Erythroblast (primary cell): Measurements from ENCODE around the gene C1S.

Experiments
- GATA1 ChIP-seq: IDR thresholded peaks from 2 replicates; pipeline ENCODE4 v1.6.1; 2011; ENCODE audit warnings: low read depth, mild to moderate bottlenecking, control low read depth, low read length, moderate library complexity
- POLR2A ChIP-seq: IDR thresholded peaks from 2 replicates; pipeline ENCODE4 v1.6.1; 2011; ENCODE audit warnings: mild to moderate bottlenecking, low read length

GRCh38 chr12:7060353-7060954, at the start of gene C1S:
- TF ChIP-seq POLR2A: no peak
- TF ChIP-seq GATA1: no peak
